HK-2 (cell line): ENCODE measurements around the gene TMEM202.
"Not testable (repeated sequence)": the region's sequence is repeated elsewhere in the genome, so short reads cannot be mapped to it uniquely, and the experiment has no call there.

Experiments used
- DNase-seq: peaks from one replicate; pipeline ENCODE4 v3.0.0-alpha.2; 2018; ENCODE audit not compliant: unreplicated experiment

The TMEM202 gene

DNA sequence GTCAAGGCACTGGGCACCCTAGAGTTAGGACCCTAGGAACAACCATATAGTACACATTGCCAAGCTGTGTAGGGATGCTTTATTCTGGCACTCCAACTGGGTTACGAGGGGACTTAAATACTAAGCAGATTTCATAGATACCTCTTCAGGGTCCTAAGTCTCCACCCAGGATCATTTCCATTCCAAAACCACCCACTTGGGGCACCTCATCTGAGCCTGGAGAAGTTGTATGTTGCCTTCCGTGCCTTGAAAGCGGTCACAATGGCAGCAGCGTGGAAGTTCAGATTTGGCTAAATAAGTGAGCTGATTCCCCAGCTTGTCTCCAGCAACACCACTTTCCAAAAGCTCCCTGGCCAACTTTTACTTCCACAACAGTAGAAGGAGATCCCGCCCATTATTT lies 4.6 kb downstream of the TMEM202 start:
- no peak for DNase-seq

DNA sequence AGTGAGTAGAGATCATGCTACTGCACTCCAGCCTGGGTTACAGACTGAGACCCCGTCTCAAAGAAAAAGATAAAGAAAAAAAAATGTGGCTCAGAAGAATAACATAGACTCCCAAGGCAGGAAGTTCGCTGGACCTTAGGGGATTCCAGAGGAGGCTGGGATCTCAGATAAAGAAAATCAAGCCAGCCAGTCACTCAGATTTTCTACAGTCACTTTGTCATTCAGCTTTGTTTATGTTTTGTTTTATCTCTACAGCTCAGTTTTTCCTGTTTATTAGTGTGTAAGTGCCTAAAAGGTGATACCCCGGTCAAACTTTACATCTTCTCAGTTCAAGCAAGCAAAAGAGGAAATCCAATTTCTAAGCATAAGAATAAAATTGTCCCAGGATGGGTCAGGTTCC lies 6.3 kb downstream of the TMEM202 start:
- DNase-seq = no peak

DNA sequence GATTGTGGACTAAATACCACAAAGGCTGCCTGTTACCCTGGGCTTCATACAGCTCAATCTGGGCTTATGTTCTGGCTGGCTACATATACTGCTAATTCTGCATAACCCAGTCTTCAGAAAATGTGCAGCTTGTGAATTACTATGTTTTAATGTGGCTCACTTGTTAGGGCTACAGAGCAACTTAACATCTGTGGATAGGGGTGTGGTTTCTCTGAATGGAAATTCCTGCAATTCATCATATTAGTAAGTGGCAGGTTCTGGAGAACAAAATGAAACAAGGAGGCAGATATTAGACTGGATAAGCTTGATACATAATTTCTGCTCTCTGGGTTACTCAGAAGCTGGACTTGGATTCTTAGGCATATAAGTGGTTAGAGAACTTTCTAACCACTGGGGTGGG lies 6.7 kb downstream of the TMEM202 start:
- DNase-seq = no peak

DNA sequence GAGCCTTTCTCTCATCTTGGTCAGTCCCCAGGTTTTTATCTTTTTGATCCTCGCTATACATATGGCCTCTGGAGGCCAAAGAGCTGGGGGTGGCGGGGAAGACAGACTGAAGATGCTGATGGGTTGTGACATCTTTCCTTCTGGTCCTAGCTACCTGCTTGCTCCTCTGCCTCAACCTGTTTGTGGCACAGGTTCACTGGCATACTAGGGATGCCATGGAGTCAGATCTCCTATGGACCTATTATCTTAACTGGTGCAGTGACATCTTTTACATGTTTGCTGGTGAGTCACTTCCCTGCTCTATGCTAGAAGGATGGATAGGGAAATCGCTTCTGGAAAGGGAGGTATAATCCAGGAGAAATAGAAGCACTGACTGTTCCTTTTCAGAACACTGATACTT lies 8.8 kb downstream of the TMEM202 start:
- no peak for DNase-seq

DNA sequence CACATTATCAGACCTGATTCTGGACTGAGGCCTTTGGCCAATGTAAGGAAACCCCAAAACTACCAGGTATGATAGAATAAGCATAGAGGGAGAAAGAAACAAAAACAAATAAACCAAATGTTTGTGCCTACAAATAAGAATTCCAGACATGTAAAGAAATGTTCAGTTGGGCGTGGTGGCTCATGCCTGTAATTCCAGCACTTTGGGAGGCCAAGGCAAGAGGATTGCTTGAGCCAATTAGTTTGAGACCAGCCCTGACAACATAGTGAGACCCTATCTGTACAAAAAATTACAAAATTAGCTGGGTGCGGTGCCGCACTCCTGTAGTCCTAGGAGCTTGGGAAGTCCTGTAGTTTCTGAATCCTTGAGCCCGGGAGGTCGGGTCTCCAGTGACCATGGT lies 13.0 kb downstream of the TMEM202 start:
- DNase-seq = no peak

DNA sequence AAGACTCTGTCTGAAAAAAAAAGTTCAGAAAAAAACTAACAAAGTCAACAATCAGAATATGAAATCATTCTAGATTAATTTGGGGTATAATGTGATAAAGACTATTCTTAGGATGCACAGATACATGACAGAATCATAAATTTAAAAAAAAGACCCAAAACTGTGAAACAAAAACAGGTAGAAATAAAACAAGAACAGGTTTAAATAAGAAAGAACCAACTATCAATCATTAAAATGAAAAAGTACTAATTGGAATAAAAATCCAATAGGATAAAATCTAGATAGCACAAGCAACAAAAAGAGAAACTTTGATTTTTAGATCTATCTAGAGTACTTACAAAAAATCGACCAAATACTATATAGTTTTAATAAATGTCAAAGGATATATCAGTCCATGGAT lies 13.4 kb downstream of the TMEM202 start:
- DNase-seq = no peak

DNA sequence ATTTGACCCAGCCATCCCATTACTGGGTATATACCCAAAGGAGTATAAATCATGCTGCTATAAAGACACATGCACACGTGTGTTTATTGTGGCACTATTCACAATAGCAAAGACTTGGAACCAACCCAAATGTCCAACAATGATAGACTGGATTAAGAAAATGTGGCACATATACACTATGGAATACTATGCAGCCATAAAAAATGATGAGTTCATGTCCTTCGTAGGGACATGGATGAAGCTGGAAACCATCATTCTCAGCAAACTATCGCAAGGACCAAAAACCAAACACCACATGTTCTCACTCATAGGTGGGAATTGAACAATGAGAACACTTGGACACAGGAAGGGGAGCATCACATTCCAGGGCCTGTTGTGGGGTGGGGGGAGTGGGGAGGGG lies 15.2 kb downstream of the TMEM202 start:
- DNase-seq = not testable (repeated sequence)

DNA sequence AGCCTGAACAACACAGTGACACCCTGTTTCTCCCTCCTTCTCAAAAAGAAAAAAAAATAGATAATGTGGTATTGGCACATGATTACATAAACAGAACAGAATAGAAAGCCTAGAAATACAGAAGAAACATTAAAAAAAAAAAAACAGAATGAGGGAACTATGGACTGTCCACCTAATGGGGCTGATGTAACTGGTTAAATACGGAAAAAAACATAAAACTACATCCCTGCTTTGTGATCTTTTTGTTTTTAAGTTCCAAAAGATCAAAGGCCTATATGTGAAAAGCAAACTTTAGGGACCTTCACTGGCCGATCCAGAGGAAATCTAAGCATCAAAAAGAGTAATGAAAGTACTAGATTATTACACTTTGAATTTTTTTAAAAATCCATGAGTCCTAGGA lies 17.2 kb downstream of the TMEM202 start:
- DNase-seq = no peak

DNA sequence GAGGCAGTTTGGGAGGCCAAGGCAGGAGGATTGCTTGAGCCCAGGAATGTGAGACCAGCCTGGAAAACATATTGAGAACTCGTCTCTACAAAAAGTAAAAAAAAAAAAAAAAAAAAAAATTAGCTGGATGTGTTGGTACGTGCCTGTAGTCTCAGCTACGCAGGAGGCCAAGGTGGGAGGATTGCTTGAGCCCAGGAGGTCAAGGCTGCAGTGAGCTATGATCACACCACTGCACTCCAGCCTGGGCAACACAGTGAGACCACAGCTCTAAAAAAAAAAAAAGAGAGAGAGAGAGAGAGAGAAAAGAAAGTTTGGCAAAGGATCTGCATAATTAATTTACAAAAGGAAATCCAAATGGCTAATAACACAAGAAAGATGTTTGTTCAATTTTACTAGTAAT lies 21.7 kb downstream of the TMEM202 start:
- DNase-seq = not testable (repeated sequence)

DNA sequence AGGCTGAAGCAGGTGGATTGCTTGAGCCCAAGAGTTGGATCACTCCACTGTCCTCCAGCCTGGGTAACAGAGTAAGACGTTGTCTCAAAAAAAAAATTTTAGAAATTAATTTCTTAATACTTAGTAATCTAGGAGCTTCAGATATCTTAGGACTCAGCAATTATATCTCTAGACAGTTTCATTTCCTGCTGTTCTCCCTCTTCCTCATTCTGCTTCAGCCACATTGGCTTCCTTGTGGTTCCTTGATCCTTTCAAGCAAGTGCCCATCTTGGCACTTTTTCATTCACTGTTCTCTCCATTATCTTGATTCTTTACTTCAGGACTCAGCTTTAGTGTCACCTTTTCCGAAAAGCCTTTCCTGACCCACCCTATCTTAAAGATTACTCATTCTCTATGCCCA lies 22.5 kb downstream of the TMEM202 start:
- DNase-seq = no peak

DNA sequence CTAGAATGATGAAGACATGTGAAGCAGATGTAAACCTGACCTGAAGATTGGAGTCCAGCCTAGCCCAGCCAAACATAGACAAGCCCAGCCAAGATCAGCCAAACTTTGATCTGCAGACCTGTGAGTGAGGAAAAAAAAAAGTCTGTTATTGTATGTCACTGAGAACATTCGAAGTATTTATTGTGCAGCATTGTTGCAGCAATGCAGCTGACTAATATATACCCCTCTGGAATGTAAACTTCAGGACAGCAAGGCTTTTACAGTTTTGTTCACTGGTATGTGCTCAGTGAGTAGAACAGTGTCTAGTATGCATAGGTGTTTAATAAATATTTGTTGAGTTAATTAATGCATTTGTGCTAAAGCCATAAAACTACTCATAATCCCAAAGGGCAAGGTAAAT lies 23.4 kb downstream of the TMEM202 start:
- DNase-seq = no peak

DNA sequence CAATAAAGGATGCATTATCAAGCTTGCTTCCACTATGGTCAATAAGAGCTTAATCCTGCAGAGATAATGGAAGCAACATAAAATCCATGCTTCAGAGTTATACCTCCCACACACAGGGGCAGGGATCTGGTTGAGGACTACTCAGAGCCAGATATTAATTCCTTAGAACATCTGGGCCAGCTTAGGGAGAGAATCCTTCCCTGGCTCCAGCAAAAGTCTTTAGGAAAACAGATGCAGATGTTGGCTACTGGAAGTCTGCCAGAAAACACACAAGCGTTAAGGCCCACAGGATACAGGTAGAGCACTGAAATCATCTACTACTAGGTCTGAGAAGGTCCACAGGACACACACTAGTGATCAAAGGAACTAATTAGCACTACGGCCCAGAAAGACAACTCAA lies 25.2 kb downstream of the TMEM202 start:
- no peak for DNase-seq

DNA sequence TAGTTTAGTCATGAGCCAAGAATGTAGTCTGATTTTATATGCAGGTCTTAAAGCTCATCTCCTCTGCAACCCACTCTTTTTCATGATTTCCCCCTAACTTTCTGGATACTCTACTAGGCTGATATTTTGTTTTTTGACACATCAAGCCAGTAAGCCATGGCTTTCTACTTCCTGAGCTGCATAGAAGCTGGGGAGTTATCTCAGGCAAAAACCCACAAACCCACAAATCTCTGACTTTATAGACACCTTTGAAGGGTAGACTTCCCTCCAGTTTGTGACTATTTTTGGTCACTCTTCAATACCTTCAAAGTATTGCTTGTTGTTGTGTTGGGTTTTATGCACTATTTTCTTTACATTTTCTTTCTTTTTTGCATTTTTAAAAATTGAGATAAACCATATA lies 28.6 kb downstream of the TMEM202 start:
- DNase-seq = no peak

DNA sequence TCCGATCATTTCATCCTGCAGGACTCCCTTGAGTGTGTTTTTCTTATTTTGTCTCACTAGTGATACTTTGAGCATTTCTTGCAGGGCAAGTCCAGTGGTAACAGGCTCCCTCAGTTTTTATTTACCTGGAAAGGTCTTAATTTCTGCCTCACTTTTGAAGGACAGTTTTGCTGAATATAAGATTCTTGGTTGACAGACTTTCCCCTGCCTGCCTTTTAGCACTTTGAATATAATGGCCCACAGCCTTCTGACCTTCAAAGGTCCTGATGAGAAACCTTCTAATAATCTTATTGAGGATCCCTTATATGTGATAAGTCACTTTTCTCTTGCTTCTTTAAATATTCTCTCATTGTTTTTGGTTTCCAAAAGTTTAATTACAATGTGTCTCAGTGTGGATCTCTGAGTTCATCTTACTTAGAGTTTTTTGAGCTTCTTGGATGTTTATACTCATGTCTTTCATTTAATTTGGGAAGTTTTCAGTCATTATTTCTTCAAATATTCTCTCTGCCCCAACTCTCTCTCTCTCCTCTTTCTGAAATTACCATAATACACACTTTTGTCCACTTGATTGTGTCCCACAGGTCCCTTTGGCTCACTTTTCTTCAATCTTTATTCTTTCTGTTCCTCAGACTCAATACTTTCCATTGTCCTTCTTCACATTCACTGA lies 39.7 kb downstream of the TMEM202 start:
- no peak for DNase-seq

DNA sequence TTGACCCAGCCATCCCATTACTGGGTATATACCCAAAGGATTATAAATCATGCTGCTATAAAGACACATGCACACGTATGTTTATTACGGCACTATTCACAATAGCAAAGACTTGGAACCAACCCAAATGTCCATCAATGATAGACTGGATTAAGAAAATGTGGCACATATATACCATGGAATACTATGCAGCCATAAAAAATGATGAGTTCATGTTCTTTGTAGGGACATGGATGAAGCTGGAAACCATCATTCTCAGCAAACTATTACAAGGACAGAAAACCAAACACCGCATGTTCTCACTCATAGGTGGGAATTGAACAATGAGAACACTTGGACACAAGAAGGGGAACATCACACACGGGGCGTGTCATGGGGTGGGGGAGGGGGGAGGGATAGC lies 44.7 kb downstream of the TMEM202 start:
- not testable (repeated sequence) for DNase-seq

DNA sequence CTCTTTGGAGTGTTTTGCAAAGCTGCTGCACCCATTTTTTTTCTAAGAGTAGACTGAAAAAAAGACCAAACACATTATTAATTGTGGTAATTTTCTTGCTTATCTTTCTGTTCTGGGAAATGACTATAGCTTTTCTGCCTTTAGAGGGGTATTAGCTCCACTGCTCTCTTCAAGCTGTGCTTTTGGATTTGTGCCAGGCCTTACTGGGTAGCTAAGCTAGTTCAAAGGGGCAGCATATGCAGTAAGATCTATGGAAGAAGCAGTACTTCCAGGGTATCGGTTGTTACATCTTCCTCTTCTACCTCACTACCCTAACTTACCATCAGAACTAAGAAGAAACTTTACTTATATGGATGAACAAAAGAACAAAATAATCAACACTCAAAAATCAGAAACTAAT lies 47.3 kb downstream of the TMEM202 start:
- no peak for DNase-seq

DNA sequence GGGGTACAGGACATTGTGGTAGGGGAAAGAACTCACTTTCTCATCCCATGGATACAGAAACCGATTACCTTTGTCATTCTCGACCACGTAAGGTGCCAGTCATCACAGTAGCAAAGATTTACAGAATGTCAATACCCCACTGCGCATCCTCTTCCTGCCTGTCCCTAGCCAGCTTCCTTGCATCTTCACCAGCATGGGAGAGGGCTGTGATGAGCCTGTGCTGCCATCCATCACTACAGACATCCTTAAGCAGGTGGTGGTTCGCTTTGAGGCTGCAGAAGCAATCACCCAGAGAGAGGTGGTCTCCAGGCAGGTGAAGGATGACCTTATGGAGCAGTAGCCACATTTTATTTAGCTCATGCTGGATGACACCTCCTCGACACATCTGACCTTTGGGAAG lies 52.7 kb downstream of the TMEM202 start:
- no peak for DNase-seq

DNA sequence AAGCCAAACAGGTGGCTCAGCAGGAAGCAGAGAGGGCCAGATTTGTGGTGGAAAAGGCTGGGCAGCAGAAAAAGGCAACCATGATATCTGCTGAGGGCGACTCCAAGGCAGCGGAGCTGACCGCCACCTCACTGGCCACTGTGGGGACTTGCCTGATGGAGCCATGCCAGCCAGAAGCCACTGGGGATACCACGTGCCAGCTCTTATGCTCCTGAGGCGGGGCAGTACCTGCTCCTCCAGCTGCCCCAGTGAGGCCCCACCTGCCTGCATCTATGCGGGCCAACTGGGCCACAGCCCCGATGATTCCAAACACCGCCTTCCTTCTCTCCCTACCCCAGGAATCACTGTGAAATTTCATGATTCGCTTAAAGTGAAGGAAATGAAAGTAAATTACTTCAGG lies 53.1 kb downstream of the TMEM202 start:
- DNase-seq = no peak

DNA sequence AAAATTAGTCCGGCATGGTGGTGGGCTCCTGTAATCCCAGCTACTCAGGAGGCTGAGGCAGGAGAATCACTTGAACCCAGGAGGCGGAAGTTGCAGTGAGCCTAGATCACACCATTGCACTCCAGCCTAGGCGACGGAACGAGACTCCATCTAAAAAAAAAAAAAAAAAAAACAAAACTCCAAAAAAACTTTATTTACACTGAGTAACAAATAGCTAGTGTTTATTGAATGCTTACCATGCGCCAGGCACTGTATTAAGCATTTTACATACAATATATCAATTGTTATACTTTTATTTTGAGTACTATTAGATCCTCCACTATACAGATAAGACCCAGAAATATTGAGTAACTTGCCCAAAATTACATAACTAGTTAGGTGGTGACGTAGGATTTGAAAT lies 58.6 kb downstream of the TMEM202 start:
- DNase-seq = no peak
